Activated CD4-positive, alpha-beta T cell treated with anti-CD3 and anti-CD28 coated beads for 24 hours (primary cell): ENCODE measurements around the gene ZMYND10.
"Not testable (repeated sequence)": the region's sequence is repeated elsewhere in the genome, so short reads cannot be mapped to it uniquely, and the experiment has no call there.

Experiments used
- DNase-seq, 2 donors: peaks; one replicate each; pipeline ENCODE4 v3.0.0-alpha.2; 2020; ENCODE audit warnings: low read depth in 2 of 2

The ZMYND10 gene

DNA sequence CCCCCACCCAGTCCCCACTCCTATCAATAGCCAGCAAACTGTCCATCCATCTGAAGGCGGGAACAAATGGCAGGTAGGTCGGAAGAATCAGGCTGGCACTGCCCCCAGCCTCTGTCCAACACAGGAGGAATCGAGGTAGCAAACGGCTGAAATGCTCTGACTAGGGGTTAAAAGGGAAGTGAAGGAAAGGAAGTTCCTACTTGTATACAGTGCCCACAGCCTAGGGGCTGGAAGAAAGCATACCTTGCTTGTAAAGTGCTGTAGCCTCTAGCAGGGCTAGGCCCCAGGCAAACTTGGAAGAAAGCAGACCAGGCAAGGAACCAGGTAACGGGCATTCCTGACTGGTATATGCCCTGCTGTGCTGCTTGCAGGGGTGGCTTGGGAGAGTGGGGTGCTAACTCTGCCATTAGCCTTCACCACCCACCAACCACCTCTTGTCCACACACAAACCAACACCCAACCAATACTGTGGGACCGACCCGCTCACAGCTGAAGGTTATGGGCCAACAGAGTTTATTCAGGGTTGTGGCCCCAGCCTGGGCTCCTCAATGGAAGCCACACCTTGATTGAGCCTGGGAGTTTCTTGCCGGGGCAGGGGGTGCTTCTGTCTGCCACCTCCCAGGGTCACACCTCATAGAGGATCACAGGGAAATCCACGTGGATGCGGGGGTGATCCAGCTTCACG lies 19.9 kb downstream of the ZMYND10 start:
- DNase-seq: no peak

DNA sequence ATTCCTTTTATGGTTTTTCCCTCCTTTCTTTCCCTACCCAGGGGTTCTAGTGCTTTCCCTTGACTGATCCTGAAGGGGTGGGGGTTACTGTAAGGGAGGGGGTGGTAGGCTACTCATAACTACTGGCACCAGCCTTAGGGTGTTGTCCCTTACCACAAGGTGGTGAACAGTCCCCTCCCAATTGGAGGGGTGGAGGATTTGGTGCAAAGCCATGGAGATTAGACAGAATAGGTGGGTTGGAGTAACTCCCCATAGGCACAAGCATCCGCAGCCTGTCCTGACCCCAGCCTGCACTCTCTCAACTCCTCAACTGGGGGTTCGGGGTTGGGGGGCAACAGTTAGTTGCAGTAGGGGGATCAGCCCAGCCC lies 20.4 kb downstream of the ZMYND10 start:
- no peak for DNase-seq

DNA sequence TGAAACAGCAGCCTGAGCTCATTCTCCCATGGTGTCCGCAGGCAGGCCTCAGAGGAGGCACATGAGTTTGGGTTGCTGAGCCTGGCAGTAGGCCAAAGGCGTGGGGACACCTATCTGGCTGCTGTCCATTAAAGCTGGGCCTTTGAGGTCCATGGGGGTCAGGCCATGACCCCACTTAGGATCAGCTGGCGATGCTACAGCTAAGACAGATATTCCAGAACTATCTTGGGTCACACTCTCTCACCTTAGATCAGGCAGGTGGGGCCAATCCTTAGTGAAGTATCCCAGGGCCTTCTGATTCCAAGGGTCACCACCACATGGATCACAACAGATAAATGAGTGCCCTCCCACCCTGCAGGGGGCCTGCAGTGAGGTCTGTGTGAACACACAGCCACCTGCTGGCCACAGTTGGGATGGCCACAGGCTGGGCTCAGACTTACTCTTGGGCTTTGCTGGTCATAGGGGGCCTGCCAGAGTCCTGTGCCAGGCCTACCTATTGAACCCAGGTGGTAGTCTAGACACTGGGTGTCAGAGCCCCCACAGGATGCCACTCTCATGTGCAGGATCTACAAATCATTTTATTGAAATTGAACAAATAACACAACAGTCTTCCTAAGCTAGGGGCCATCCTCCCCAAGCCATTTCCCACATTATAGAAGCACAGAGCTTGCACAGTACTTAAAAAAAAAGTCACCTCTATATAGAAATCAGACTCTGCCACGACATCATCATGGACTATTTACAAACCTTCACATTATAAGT lies 21.0 kb downstream of the ZMYND10 start:
- DNase-seq: peak; percentile 45 to 51

DNA sequence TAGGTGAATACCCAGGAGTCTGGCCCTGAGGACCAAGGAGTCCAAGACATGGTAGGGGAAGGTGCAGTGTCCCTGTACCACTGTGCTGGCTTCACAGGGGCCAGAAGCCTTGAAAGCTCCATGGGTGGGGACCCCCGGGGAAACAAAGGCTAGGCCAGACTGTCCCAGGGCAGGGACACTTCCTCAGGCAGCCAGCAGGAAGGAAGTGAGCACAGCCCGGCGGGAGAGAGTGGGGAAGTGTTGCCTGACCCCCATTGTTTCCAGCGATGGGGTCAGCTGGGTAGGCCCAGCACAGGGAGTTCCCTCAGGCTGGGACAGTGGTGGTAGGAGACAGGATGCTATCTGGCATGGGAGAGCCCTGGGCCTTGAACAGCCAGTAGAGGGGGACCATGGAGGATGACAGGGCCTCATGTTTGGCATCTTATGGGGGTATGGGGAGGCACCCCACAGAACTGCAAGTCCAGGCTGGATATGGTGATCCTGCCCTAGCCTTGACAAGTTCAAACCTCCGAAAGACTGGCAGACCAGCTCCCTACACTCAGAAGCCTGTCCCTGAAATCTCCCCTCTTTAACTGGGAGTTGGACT lies 21.8 kb downstream of the ZMYND10 start:
- DNase-seq: no peak

DNA sequence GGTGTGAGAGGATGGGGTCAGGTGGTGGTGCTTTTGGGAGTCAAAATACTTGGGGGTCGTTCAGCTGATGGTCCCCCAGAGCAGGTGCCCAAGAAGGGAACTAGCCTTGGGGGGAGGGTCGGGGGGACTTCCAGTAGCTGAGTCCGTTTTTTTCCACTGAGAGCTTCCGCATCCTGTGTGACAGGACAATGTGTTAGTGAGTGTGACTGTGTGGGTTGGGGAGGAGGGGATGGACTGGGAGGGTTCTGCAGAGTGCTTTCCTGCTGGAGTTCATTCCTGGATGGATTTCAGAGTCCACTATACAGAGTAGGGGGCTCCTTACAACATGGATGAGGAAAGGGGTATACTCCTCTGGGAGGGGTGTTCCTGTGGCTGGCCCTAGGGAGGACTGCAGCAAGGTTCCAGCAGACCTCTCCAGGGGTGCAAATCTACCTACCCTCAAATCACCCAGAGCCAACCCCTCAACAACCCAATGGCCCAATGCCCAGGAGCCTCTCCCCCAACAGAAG lies 22.4 kb downstream of the ZMYND10 start:
- no peak for DNase-seq

DNA sequence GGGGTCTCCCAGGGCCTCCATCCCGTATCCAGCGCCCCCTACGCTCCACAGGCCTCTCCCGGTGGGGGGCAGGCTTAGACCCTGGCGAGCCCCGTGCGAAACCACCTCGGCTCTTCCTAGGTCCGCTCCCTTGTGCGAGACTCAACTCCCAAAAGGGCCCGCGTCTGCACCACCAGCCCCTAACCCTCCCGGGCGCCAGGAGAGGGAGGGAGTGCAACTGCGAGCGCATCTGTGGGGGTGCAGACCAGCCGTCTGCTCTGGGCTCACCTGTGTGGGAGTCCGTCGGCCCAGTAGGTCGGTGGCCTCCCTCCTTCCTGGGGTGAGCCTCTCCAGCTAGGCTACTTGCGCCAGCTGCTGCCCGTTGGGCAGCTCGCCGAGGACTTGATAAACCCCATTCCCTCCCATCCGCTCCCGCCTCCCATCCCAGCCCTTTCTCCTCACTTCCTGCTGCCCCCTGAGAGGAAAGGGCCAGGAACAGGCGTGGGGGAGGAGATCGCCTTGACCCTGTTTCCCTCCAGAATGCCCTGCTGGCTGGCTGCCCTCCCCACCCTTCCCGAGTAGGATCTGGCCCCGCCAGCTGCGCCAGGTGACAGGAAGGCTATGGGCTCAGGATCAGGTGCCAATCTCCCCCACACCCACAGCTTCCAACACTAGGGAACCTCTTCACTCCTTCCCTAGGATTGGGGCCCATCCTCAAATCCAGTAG lies 23.0 kb downstream of the ZMYND10 start, which contains the start of gene HYAL2:
Gene HYAL2, minus strand, starts transcription at position 360 of the 706 bp plus-strand sequence. CDS start 2,256 bp downstream, outside the sequence.
- no peak for DNase-seq

DNA sequence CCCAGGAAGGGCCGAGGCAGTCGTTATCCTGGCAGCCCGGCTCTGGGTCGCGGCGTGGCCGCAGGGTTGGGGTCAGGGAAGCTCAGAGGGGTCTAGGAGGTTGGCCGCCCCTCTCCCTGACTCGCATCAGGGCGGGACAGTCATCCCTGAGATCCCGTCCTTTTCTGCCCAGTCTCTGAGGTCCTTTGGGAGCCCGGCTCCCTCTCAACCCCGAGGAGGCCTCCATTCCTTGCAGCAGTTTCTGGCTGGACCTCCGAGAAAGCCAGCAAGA lies 23.5 kb downstream of the ZMYND10 start:
- DNase-seq: no peak

DNA sequence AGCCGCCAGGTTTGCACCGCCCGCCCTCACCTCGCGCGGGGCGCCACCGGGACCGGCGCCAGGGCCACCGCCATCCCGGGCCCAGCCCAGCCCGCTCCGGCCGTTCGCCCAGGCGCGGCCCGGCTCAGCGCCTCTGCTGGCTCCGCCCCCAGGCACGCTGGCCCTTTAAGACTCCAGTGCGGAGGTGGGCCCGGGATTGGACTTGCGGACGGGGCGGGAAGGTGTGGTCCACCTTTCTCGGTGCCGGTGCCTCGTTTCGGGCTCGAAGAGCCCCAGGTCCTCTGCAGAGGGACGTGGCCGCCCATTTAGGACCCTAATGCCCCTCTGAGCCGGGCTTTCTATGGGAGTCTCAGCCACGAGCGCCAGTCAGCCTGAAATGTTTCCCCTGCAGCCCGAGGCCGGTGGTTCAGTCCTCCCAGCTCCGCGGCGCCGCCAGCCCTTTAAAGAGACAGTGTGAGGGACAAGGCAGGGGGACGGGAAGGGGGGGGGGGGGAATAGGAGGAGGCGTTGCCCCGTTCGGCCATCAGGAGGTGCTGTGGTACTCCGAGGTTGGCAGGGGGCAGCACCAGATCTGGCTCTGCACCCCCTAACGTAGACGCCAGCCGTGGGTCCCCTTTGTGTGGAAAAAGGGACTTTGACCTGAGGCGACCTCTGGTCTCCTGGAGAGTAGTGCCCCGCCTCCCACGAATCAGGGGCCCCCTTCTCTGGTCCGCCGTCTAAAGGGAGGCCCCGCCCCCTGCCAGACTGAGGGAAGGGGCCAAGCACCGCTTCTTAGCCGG lies 24.0 kb downstream of the ZMYND10 start:
- peak; percentile 74 to 76 for DNase-seq

DNA sequence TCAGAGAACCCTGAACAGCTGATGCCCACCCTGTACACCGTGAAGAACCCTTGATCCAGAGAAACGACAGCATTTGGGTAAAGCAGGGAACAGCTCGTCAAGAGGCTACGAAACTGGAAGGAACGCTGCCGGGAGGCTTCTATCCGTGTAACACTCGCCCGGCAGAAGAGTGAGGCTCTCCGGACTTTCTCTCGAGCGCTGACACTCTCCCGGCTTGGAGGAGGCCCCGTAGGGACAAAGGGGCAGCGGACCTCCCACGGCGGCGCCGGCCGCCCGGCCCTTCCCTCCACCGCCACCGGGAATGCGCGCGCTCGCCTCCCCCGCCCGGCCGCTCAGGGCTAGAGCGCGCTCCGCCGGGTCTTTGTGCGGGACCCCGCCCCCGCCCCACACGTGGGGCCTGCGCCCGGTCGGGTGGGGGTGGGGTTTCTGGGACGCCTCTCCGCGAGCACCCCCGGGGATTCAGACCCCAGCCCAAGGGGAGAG lies 24.6 kb downstream of the ZMYND10 start:
- DNase-seq: peak; percentile 54 to 55

DNA sequence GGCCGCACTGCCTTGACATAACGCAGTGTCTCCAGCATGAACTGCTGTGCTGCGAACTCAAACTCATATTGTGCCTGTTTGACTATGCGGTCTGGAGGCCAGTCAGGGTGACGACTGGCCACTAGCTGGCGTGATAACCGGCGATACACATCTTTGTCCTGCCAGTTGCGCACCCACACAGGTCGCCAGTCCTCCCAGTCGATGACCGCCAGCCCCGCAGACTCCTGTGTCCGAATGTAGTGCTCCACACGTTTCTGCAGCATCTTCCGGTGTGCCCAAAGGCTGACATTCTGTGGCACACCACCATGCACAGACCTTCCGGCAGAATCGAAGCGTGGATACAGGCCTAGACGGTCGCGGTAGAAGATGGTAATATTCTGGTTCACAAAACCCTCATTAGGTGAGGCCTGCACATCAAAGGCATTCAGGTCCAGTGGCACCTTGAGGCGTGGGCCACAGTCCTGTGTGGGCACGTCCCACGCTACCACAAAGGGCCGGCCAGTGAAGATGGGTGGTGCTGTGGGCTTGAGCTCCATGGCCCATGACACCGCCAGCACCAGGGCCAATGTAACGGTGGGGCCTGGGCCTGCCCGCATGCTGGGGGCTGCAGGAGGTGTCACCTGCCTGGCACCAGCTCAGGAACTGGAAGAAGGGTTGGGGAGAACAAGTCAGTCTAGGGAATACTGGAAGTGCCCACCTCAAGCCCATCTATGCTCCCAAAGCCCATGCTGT lies 25.5 kb downstream of the ZMYND10 start:
- no peak for DNase-seq

DNA sequence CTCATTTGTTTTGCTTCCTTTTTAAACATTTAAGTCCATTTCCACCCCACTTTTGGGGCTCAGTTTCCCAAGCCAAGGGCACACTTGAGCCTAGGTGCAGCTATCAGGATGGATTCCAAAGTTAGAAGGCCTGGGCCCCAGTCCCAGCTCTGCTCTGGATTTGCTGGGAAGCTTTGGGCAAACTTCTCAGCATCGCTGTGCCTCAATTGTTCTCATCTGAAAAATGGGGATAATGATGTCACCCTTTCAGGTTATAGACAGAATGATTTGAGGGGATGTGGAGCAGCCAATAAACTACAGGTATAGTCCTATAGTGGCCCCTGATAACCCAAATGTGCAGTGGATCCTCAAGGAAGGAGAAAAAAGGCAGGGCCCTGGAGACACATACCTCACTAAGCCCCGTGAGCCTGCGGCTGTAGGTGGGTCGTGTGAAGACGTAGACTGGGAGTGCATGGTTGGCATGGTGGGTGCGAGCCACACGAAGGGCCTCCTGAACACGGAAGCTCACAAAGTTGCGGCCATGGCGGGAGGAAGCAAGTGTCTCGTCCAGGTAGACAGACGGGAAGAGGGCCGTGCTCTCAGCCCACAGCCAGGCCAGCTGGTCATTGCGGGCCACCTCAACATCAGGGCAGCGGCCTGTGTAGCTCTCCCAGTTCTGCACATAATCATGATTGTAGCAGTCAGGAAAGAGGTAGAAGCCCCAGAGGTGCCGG lies 26.2 kb downstream of the ZMYND10 start:
- no peak for DNase-seq

DNA sequence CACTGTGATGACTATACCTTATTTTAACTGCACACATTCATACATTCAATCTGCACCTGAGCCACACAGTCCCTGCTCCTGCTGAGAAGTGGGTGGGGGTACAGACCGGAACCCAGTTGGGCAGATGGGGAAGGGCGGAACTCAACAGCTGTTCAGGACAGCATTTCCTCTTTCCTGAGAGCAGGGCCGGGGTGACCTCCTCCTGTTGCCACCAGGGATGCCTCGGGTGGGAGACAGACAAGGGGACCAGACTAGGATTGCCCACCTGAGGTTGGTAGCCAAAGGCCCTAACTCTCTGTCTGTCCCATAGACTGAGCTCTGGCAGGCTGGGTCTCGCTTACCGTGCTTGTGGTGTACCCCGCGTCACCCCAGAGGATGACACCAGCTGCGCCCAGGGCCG lies 26.9 kb downstream of the ZMYND10 start:
- no peak for DNase-seq

DNA sequence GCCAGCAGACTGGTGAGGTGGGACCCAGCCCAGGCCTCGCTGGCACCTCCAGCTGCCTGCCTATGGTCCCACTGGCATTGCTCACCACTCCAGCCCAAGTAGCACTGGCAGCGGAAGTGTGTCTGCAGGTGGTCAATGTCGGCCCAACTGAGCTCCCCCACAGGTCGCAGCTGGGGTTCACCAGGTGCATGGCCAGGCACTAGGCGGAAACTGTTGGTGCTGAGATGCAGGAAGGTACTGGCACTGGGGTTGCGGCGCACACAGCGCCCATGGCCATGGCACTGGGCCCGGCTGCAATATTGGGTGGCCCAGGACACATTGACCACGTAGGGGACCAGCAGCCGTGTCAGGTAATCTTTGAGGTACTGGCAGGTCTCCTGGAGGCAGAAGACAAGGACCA lies 27.4 kb downstream of the ZMYND10 start:
- DNase-seq: no peak

DNA sequence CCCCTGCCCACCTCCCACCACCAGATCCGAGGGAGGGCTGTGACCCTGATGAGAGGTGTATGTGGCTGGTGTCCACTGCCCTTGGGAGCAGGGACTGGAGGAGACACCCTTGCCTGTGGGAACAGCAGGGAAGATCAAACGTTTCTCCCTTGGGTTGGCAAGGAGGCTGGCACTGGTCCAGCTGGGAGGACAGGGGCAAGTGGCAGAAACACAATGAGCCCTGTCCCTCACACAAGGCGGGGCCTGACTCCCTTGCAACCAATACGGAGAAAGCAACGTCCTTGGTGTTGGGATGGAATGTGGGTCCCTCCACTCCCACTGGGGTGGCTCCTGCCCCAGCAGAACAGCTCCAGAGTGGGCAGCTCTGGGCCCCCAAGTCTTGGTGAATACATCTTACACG lies 28.2 kb downstream of the ZMYND10 start:
- DNase-seq: no peak

DNA sequence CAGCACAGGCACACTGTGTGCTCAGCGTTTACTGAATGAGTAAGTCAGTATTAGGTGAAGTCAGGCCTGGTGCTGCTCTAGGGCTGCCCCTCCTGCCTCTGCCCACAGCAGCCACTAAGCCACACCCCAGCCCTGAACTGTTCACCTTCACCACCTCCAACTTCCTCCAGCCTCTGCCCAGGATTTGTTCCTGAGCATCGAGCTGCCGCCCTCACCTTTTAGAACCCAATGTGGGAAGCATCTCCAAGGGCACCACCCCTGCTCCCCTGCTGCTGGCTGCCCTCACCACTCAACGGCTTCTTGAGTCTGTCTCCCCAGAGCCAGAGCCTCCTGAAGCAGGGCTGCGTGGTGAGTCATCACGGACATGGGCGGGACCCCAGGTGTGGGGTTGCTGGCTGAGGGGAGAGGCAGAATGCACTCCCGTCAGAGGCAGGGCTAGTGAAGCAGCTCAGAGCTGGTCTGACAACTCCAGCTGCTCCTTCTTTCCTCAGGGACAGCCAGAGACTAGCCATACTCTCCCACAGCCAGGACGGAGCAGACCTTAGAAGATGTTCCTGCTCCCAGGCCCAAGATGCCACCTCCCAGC lies 28.8 kb downstream of the ZMYND10 start:
- peak in 1 of 2 donors; percentile 34 for DNase-seq

DNA sequence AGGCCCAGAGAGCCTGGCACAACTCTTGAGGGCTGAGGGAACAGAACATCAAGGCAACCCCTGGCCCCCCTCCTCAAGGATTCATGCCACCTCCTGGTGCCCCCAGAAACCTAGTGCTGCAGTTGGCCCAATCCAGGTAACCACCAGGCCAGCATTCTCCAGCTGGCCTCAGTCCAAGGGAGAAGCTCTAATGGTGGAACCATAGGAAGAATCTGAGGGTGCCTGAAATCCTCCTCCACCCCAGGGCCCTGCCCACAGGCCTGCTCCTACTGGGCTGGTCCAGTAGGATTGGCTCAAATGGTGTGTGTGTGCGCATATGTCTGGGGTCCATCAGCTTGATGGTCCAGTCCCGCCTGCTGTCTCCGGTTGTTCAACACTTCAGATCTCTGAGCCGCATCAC lies 30.7 kb downstream of the ZMYND10 start:
- no peak for DNase-seq

DNA sequence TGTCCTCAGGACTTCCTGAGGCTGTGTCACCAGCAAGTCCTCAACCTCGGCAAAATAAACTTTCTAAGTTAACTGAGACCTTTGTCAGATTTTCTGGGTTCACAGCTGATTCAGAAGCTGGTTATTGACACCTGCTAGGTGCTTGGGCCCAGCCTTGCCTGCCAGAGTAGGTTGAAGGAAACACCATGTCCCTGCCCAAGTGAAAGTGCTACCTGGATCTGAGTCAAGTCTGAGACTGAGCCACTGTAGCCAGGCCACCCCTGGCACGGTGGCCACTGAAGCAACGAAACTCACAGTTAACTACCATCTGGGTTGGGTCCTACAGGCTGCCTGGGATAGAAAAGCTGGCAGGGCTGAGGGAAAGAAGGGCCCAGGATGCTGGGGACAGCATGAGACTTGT lies 31.2 kb downstream of the ZMYND10 start:
- no peak for DNase-seq

DNA sequence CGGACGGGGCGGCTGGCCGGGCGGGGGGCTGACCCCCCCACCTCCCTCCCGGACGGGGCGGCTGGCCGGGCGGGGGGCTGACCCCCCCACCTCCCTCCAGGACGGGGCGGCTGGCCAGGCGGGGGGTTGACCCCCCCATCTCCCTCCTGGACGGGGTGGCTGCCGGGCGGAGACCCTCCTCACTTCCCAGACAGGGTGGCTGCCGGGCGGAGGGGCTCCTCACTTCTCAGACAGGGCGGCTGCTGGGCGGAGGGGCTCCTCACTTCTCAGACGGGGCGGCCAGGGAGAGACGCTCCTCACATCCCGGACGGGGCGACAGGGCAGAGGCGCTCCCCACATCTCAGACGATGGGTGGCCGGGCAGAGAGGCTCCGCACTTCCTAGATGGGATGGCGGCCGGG lies 33.5 kb downstream of the ZMYND10 start:
- DNase-seq: not testable (repeated sequence)

DNA sequence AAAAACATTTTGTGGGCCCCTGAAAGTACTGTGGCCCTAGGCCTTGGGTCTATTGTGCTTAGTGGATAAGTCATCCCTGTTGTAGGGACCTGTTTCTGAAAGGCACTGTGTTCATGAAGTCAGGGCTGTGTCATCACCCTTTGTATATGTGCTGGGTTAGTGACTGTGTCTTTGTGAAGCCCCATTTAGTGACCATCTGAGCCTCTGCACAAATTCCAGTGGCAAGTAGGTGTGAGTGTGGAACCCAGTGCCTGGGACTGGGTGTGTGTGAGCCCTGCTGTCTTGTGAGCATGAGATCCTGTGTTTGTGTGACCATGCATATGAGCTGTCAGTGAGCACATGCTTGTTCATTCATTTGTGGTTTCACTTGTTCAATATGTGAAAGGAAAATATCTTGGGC lies 40.9 kb downstream of the ZMYND10 start:
- DNase-seq: no peak
